Keratinocyte (primary cell): Measurements from ENCODE around the gene UBQLN1. TPM values are rescaled to one million over a fixed set of nuclear protein-coding genes. Genes with fewer than 3 reads are reported as not detected.

Source experiments
- DNase-seq: peaks from one replicate; pipeline ENCODE4 v3.0.0-alpha.2; 2011; ENCODE audit warnings: low read depth, missing footprints, low spot score
- FAIRE-seq: peaks from 2 replicates; lab custom pipeline; 2011; peaks lifted over from hg19 to GRCh38; lab: Jason Lieb, UNC
- H2AFZ ChIP-seq: 2 replicates; pipeline ENCODE4 v1.6.0; 2012; ENCODE audit warnings: low read length, control low read depth, inconsistent platforms; ENCODE audit not compliant: control insufficient read depth
- H3K27ac ChIP-seq: 2 replicates; pipeline ENCODE4 v1.5.1; 2011; ENCODE audit warnings: low read length; ENCODE audit not compliant: control insufficient read depth, insufficient read depth
- H3K27me3 ChIP-seq: 3 replicates; pipeline ENCODE4 v1.6.0; 2011; ENCODE audit warnings: low read length; ENCODE audit not compliant: control insufficient read depth, insufficient read depth; ENCODE audit errors: extremely low read depth
- H3K36me3 ChIP-seq, 2 experiments: 2 replicates in 1 of 2; 3 replicates in 1 of 2; pipeline ENCODE4 v1.5.1; 2011; ENCODE audit warnings: low read length in 2 of 2, mild to moderate bottlenecking in 1 of 2; ENCODE audit not compliant: control insufficient read depth in 2 of 2, insufficient read depth in 2 of 2; ENCODE audit errors: extremely low read depth in 1 of 2
- H3K4me1 ChIP-seq: 3 replicates; pipeline ENCODE4 v1.5.1; 2011; ENCODE audit warnings: low read length; ENCODE audit not compliant: control insufficient read depth, insufficient read depth; ENCODE audit errors: extremely low read depth
- H3K4me2 ChIP-seq: 3 replicates; pipeline ENCODE4 v1.6.0; 2011; ENCODE audit warnings: low read depth, low read length; ENCODE audit not compliant: control insufficient read depth, insufficient read depth; ENCODE audit errors: extremely low read depth
- H3K4me3 ChIP-seq, 3 experiments: fragments of 200-600 bp in 1 of 3; sonication (generic) in 1 of 3; 2 replicates in 2 of 3; 3 replicates in 1 of 3; pipeline ENCODE4 v1.5.1; 2011 to 2016; ENCODE audit warnings: low read length in 3 of 3, mild to moderate bottlenecking in 3 of 3, control low read depth in 2 of 3, inconsistent platforms in 1 of 3, low read depth in 1 of 3, mixed read lengths in 1 of 3, mixed run types in 1 of 3, moderate library complexity in 1 of 3; ENCODE audit not compliant: control insufficient read depth in 2 of 3, insufficient read depth in 2 of 3; ENCODE audit errors: extremely low read depth in 1 of 3
- H3K79me2 ChIP-seq: 2 replicates; pipeline ENCODE4 v1.6.0; 2012; ENCODE audit warnings: low read length; ENCODE audit not compliant: control insufficient read depth, insufficient read depth
- H3K9ac ChIP-seq: 3 replicates; pipeline ENCODE4 v1.6.0; 2011; ENCODE audit warnings: low read length; ENCODE audit not compliant: control insufficient read depth, insufficient read depth; ENCODE audit errors: extremely low read depth
- H3K9me1 ChIP-seq: 3 replicates; pipeline ENCODE4 v1.6.0; 2011; ENCODE audit warnings: low read length; ENCODE audit not compliant: control insufficient read depth, insufficient read depth; ENCODE audit errors: extremely low read depth
- H3K9me3 ChIP-seq: 2 replicates; pipeline ENCODE4 v1.5.1; 2012; ENCODE audit warnings: low read depth, low read length; ENCODE audit not compliant: control insufficient read depth
- H4K20me1 ChIP-seq: 3 replicates; pipeline ENCODE4 v1.6.0; 2011; ENCODE audit warnings: low read length; ENCODE audit not compliant: control insufficient read depth, insufficient read depth; ENCODE audit errors: extremely low read depth
- CTCF ChIP-seq, 3 experiments: IDR thresholded peaks in 1 of 3; conservative IDR thresholded peaks in 1 of 3; optimal IDR thresholded peaks in 1 of 3; 2 replicates in 2 of 3; 3 replicates in 1 of 3; pipeline versions ENCODE3 to v1.5.1; 2011; ENCODE audit warnings: low read length in 3 of 3, mild to moderate bottlenecking in 3 of 3, moderate library complexity in 2 of 3, control low read depth in 1 of 3, inconsistent platforms in 1 of 3; ENCODE audit not compliant: insufficient read depth in 2 of 3; ENCODE audit errors: extremely low read depth in 1 of 3
- EZH2 ChIP-seq: IDR thresholded peaks from one replicate; pipeline ENCODE4 v1.6.1; 2012; ENCODE audit warnings: inconsistent platforms, mild to moderate bottlenecking, low read length, moderate library complexity
- dilution Hi-C: fragments of 300-500 bp; cut with MboI; formaldehyde crosslinking; loops from one replicate; pipeline ENCODE4 v1.7.0; 2020; ENCODE audit warnings: low sequenced_read_pairs; ENCODE audit not compliant: extremely low pct_ligation_motif_present
- polyA plus RNA-seq, 5 experiments: library from polyadenylated mRNA; depleted of rRNA in 3 of 5; stranded (reverse) in 3 of 5; stranded (forward) in 1 of 5; unstranded in 1 of 5; fragments of >200 nt; gene quantifications; 1 replicate in 1 of 5; 2 replicates in 3 of 5; 3 replicates in 1 of 5; pipeline versions ENCODE4 v1.2.1 to v1.2.3, GENCODE V29; 2011 to 2012; ENCODE audit warnings: missing spikeins in 2 of 5, low read depth in 1 of 5, low replicate concordance in 1 of 5

Gene UBQLN1
- polyA plus RNA-seq, 1 donor (not counting 4 experiments of a cell fraction or from before 2014, with no cell fraction given): 145 TPM

GRCh38 chr9:83749706-83750105 is 41.9 kb upstream of the UBQLN1 start:
- dilution Hi-C loops: no loop called here
- H3K4me1 ChIP-seq: no peaks in the 10 kb centered on the region
- no peaks in the 10 kb centered on the region for H3K9me1 ChIP-seq
- TF ChIP-seq EZH2: no peak
- no peak for TF ChIP-seq CTCF (optimal IDR thresholded peaks at IDR 0.05 in 1 of 3, IDR thresholded peaks at IDR 0.05 in 1 of 3, conservative IDR thresholded peaks at IDR 0.05 in 1 of 3; ENCODE audit: extremely low read depth in 1 of 3, insufficient read depth in 2 of 3, low read length in 3 of 3)
- no peak for FAIRE-seq
- no peak overlapping the region for H3K27ac ChIP-seq
- H3K36me3 ChIP-seq: no peaks in the 10 kb centered on the region
- no peaks in the 10 kb centered on the region for H3K9me3 ChIP-seq
- no peak for DNase-seq
- no peaks in the 10 kb centered on the region for H3K27me3 ChIP-seq
- H3K4me2 ChIP-seq: no peak overlapping the region
- H3K4me3 ChIP-seq: no peak overlapping the region
- H3K9ac ChIP-seq: no peak overlapping the region
- no peak overlapping the region for H2AFZ ChIP-seq
- no peaks in the 10 kb centered on the region for H4K20me1 ChIP-seq
- no peaks in the 10 kb centered on the region for H3K79me2 ChIP-seq

- Histone ChIP-seq H3K9me3 (no peaks in the 10 kb centered on the region), H3K27ac (no peak overlapping the region), H3K4me1 (no peaks in the 10 kb centered on the region), H3K4me3 (no peak overlapping the region), H3K27me3 (no peaks in the 10 kb centered on the region), H4K20me1 (no peaks in the 10 kb centered on the region), H3K4me2 (no peak overlapping the region), H3K9ac (no peak overlapping the region), H3K36me3 (no peaks in the 10 kb centered on the region), H3K9me1 (no peaks in the 10 kb centered on the region), H3K79me2 (no peaks in the 10 kb centered on the region), H2AFZ (no peak overlapping the region)
- no peak for TF ChIP-seq CTCF (optimal IDR thresholded peaks at IDR 0.05 in 1 of 3, IDR thresholded peaks at IDR 0.05 in 1 of 3, conservative IDR thresholded peaks at IDR 0.05 in 1 of 3; ENCODE audit: extremely low read depth in 1 of 3, insufficient read depth in 2 of 3, low read length in 3 of 3)
- TF ChIP-seq EZH2: no peak
- dilution Hi-C loops: no loop called here
- FAIRE-seq: no peak
- DNase-seq: no peak
Measured at GRCh38 chr9:83744206-83744605, 36.4 kb upstream of the UBQLN1 start.
